Measurements from ENCODE around the gene SIK1.
"Not testable (repeated sequence)": the region's sequence is repeated elsewhere in the genome, so short reads cannot be mapped to it uniquely, and the experiment has no call there.

Gene SIK1

DNA sequence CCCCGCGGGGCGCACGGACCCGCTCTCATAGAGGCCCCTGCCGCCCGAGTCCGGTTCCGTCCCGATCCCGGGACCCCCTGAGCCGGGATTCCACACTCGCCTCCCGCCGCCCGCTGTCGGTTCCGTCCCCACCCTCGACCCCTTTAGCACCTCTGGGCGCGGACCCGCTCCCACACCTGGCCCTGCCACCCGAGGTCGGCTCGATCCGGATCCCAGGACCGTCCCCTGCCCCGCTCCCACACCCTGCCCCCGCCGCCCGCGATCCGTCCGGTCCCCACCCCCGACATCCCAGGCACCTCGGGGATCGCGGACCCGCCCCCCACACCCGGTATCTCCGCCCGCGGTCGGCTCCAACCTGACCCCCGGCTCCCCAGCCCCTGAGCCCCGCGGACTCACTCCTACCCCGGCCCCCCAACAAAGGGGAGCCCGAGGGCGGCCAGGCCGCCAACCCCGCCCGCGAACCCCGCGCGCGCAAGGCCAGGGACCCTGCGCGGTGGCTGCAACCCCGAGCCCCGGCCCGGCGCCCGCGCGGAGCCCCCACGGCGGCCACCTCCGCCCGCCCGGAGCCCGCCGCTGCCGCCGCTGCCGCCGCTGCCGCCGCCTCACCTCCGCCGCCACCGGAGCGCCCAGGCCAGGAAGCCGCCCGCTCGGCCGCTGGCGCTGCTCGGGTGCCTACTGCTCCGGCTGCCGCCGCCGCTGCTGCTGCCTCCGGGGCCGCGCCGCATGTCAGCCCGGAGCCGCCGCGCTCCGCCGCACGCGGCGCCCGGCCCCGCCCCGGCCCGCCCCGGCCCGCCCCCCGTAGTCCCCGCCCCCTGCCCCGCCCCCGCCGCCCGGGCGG, at the start of gene SIK1:
TSS of gene SIK1 (minus strand) at position 728 of the 838 bp plus-strand sequence. CDS start 953 bp downstream, outside the sequence.
- not testable (repeated sequence) for FAIRE-seq

GRCh38 chr21:43471597-43472242, 44.8 kb upstream of the SIK1 start:
- FAIRE-seq: not testable (repeated sequence)

- not testable (repeated sequence) for FAIRE-seq
Observed at GRCh38 chr21:43469719-43470458, 43.0 kb upstream of the SIK1 start.

- FAIRE-seq: no peak
Observed at GRCh38 chr21:43467785-43468184, 40.9 kb upstream of the SIK1 start.

- not testable (repeated sequence) for FAIRE-seq
Observed at GRCh38 chr21:43465159-43465558, 38.2 kb upstream of the SIK1 start.

DNA sequence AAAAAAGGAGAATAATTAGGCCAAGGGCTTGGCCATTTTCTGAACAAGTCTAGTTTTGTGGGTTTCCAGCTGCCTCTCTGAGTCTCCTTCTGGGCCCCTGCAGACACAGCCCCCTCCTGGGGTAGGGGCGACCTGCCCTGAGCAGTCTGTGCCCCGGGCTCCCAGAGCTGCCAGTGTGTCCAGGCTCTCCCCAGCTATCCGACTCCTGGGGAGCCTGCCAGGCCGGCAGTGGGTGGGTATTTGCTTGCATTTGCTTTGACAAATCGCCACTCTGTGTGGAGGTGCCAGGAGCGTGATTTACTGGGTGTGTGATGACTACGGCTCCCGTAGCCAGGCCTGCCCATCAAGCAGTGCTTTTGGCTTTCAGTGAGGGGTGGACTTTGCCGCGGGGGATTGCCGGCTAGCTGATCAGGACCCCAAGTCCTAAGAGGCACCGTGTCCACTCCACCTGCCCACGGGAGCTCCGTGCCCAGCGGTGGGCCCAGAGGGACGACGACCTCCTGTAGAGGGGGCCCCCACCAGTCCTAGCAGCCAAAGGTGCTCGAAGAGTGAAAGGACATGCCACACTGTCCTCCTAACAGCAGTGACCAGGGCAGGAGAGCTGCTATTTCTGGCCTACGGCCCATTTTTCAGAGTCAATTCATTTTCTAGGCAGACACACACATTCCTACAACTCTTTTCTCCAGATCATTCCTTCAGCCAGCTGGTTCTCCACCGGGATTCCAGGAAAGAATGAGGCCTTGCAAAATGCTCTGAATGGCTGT, 36.7 kb upstream of the SIK1 start:
- FAIRE-seq: not testable (repeated sequence)

- FAIRE-seq: not testable (repeated sequence)
Observed at GRCh38 chr21:43462932-43463331, 36.0 kb upstream of the SIK1 start.

DNA sequence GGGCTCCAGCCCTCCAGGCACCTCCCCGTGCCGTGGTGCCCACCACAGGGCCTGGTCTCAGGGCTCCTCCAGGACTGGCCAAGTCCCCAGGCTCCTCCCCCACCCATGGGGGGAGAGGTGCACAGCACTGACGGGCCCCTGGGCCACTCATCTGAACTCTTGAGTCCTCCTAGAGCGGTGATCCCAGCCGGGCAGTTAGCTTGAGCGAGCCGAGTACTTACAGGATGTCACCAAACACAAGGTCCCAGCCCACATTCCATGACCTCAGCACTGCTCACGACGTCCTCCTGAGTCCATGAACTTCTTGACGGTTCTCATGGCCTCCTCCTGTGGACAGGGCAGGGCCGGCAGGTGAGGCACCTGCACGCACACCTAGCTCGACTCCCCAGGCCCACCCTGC, 33.5 kb upstream of the SIK1 start:
- FAIRE-seq: not testable (repeated sequence)

- FAIRE-seq: not testable (repeated sequence)
Observed at GRCh38 chr21:43458995-43459394, 32.1 kb upstream of the SIK1 start.

- not testable (repeated sequence) for FAIRE-seq
Observed at GRCh38 chr21:43456616-43457314, 29.8 kb upstream of the SIK1 start.

DNA sequence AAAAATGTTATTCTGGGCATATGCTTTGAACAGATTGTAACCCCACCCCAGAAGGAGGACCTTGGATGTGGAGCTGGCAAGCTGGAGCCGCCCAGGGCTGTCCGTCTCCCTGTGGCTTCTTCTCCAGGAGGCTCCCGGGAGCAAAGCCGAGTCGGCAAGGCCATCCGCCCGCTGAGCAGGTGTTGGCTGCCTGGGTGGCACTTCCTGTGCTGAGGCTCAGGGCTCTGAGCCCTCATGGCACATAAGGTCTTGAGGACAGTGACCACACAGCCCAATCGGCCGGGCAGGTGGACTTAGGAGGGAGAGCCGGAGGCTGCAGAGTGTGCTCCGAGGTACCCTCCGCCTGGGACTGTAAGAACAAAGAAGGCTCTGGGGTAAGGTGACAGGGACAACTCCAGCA, 28.8 kb upstream of the SIK1 start:
- FAIRE-seq: not testable (repeated sequence)

DNA sequence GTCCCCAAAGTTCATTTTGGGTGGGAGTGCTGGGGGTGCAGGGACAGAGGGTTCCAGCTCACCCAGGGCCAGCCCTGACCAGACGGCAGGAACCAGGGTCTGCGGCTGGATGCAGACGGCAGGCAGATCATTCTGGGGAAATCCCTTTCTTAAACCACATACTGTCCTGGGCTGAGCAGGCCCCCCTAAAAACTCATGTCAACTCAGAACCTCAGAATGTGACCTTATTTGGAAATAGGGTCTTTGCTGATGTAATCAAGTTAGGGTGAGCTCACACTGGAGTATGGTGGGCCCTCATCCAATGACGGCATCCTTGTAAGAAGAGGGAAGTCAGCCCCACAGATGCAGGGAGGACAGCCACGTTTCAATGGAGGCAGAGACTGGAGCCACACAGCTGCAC, 27.2 kb upstream of the SIK1 start:
- not testable (repeated sequence) for FAIRE-seq

- not testable (repeated sequence) for FAIRE-seq
Observed at GRCh38 chr21:43451850-43452249, 24.9 kb upstream of the SIK1 start.

- not testable (repeated sequence) for FAIRE-seq
Observed at GRCh38 chr21:43450287-43450686, 23.4 kb upstream of the SIK1 start.

DNA sequence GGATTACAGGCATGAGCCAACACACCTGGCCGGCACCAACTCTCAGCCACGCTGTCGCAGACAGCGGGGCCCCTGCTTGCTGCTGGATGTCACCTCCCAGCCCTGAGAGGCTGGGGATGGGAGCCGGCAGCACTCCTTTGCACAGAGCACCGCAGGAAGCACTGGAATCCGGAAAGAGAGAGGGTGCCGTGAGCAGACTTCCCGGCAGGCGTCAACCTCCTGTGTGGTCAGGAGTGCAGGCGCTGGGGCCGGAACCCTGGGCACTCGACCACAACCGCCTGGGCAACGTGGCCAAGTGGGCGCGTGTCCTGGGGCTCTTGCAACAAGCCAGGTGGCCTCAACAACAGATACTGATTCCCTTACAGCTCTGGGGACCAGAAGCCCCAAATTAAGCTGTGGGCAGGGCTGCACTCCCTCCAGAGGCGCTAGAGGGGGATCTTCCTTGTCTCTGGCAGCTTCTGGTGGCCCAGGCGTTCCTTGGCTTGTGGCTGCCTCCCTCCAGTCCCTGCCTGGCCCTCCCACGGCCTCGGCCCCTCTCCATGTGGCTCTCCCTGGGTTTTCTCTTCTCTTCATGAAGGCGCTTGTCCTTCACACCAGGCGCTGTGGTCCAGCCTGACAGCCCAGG, 20.5 kb upstream of the SIK1 start:
- FAIRE-seq: not testable (repeated sequence)

- FAIRE-seq: not testable (repeated sequence)
Observed at GRCh38 chr21:43446277-43446932, 19.5 kb upstream of the SIK1 start.

DNA sequence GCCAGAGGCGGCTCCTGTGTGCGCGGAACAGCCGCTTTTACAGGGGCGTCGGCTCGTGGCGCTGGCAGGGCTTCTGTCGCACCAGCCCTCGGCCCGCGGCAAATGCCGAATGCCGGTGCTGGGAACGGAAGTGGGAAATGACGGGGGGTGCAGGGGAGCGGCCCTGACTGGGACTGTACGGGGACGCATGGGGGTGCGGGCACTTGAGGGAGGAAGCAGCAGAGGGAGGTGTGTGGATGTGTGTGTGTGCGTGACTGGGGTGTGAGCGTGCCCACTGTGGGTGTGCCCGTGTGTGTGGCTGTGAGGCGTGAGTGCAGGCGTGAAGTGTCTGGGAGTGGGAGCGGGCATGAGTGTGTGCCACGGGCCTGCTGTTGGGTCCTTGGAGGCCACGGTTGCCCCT, 17.6 kb upstream of the SIK1 start:
- FAIRE-seq: not testable (repeated sequence)

GRCh38 chr21:43442571-43442970, 15.6 kb upstream of the SIK1 start:
- not testable (repeated sequence) for FAIRE-seq

DNA sequence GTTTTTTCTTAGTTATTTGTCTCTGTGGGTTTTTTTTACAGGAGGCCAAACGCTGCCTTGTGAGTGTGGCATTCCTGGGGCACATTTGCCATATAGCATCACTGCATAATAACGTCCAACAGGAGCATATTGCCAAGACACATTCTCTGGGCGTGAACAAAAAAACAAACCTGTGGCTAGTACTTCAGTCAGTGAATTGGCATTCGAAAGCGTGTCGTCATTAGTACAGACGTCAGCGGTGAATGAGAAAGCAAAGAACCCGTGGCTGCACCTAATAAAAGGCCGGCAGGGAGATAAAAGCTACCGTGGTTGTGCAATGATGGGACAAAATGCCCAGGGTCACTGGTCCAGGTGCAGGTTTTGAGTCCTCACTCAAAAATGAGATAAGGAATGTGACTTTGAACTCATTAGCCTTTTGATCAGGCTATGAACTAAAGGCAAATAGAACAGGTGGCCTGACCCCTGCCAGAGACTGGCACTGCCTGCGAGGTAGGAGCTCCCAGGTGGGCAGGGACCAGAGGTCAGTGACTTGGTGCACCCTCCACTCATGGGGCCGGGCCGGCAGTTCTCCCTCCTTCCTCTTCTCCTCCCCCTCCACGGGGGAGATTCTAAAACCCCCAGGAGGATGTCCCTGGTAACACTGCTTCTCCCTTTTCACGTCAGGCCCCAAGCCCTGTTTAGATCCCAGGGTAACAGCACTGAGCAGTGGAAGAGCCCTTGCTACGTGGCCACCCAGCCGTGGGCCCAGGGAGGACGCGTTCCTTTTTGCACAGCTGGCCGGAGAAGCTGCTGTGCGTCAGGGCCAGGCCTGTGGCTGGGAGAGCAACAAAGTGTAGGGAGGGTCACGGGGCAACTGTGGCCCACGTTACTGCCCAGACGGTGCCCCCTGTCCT, 14.2 kb upstream of the SIK1 start:
- not testable (repeated sequence) for FAIRE-seq
